Gastroesophageal sphincter (tissue), 4 donors: ENCODE results near the gene THAP4. TPM values are rescaled to one million over a fixed set of nuclear protein-coding genes. Genes with fewer than 3 reads are reported as not detected.
"Not testable (repeated sequence)": the region's sequence is repeated elsewhere in the genome, so short reads cannot be mapped to it uniquely, and the experiment has no call there.

Source experiments
- ATAC-seq: fragments of 150-250 bp; one replicate; pipeline ENCODE4 v1.9.1; 2016; ENCODE audit warnings: mild to moderate bottlenecking, moderate library complexity
- H3K27ac ChIP-seq, 4 donors: fragments of 200-600 bp; sonication (generic) in 3 of 4; 1 replicate in 3 of 4; 2 replicates in 1 of 4; pipeline ENCODE4 v1.5.1; 2016 to 2019
- H3K27me3 ChIP-seq: fragments of 200-600 bp; sonication (generic); one replicate; pipeline ENCODE4 v1.5.1; 2019
- H3K36me3 ChIP-seq, 2 donors: fragments of 200-600 bp; sonication (generic); one replicate each; pipeline ENCODE4 v1.5.1; 2019; ENCODE audit warnings: control low read depth in 1 of 2
- H3K4me1 ChIP-seq, 3 donors: fragments of 200-600 bp; sonication (generic); 1 replicate in 2 of 3; 2 replicates in 1 of 3; pipeline ENCODE4 v1.5.1; 2016 to 2019; ENCODE audit warnings: control low read depth in 2 of 3
- H3K4me3 ChIP-seq, 2 donors: fragments of 200-600 bp; sonication (generic); one replicate each; pipeline ENCODE4 v1.5.1; 2019; ENCODE audit warnings: mild to moderate bottlenecking in 1 of 2, moderate library complexity in 1 of 2
- H3K9me3 ChIP-seq, 3 donors: fragments of 200-600 bp; sonication (generic); one replicate each; pipeline ENCODE4 v1.5.1; 2017 to 2019; ENCODE audit warnings: control low read depth in 2 of 3
- EP300 ChIP-seq: sonication (generic); formaldehyde crosslinking; IDR thresholded peaks from one replicate; pipeline ENCODE4 v1.6.1; 2017; ENCODE audit warnings: antibody characterized with exemption, mild to moderate bottlenecking
- POLR2A ChIP-seq, 2 donors: fragments of 450-650 bp; IDR thresholded peaks; one replicate each; pipeline ENCODE4 v1.6.1; 2017; ENCODE audit warnings: antibody characterized with exemption in 2 of 2, mild to moderate bottlenecking in 2 of 2, moderate library complexity in 1 of 2
- POLR2AphosphoS5 ChIP-seq: sonication (generic); formaldehyde crosslinking; IDR thresholded peaks from one replicate; pipeline ENCODE4 v1.6.1; 2017; ENCODE audit warnings: antibody characterized with exemption
- WGBS, 2 donors: methylation state at CpG; one replicate each; pipeline ENCODE4 v1.1.5; 2018; ENCODE audit warnings: low coverage in 1 of 2; 5-methylcytosine and 5-hydroxymethylcytosine counted together
- total RNA-seq, 4 donors: library from RNA; depleted of rRNA; stranded (reverse); fragments of >200 nt; gene quantifications; one replicate each; pipeline ENCODE4 v1.1.0, GENCODE V29; 2016
- TF ChIP-seq, protein P1 (sequence below), 4 experiments: fragments of 200-600 bp in 2 of 4; fragments of 450-650 bp in 2 of 4; sonication (generic) in 1 of 4; IDR thresholded peaks; one replicate each; pipeline ENCODE4 v1.5.1; 2017 to 2019; ENCODE audit warnings: antibody characterized with exemption in 4 of 4, mild to moderate bottlenecking in 2 of 4, moderate library complexity in 2 of 4

The THAP4 gene
- total RNA-seq, 4 donors from 2014 or later, result 36.0 to 68.4 (median 43.0) TPM

DNA sequence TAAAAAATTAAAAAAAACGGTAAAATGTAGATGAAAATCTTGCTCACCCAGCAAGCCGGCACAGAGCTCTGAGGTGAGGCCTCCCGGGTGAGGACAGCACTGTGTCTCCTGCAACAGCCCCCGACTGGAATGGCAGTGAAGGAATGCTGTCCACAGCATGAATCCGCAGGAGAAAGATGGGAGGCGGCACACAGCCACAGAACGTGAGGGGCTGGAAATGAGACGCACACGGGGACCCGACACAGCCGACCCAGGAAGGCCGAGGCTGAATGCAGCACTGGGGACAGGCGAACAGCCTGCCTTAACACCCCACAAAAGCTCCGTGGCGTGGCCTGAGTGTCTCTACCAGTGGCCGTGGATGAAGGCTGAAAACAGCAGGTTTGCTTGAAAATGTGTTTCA lies 43.7 kb downstream of the THAP4 start:
- Histone ChIP-seq H3K4me3 (no peak overlapping the region), H3K27me3 (no peaks in the 10 kb centered on the region), H3K36me3 (peaks cover 0 to 88% of the 10 kb centered on the region in 2 donors), H3K9me3 (peaks cover 0 to 6% (median 0%) of the 10 kb centered on the region in 3 donors), H3K4me1 (no peaks in the 10 kb centered on the region), H3K27ac (no peak overlapping the region)
- WGBS, 2 donors, result 83 to 100% methylated on average over 2 to 15 of the region's 16 CpGs
- no peak for ATAC-seq
- TF ChIP-seq, protein P1, sequence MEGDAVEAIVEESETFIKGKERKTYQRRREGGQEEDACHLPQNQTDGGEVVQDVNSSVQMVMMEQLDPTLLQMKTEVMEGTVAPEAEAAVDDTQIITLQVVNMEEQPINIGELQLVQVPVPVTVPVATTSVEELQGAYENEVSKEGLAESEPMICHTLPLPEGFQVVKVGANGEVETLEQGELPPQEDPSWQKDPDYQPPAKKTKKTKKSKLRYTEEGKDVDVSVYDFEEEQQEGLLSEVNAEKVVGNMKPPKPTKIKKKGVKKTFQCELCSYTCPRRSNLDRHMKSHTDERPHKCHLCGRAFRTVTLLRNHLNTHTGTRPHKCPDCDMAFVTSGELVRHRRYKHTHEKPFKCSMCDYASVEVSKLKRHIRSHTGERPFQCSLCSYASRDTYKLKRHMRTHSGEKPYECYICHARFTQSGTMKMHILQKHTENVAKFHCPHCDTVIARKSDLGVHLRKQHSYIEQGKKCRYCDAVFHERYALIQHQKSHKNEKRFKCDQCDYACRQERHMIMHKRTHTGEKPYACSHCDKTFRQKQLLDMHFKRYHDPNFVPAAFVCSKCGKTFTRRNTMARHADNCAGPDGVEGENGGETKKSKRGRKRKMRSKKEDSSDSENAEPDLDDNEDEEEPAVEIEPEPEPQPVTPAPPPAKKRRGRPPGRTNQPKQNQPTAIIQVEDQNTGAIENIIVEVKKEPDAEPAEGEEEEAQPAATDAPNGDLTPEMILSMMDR (IDR thresholded peaks at IDR 0.05), result no peak
- TF ChIP-seq POLR2A (IDR thresholded peaks at IDR 0.05), result no peak
- TF ChIP-seq EP300, result no peak
- TF ChIP-seq POLR2AphosphoS5, result no peak

DNA sequence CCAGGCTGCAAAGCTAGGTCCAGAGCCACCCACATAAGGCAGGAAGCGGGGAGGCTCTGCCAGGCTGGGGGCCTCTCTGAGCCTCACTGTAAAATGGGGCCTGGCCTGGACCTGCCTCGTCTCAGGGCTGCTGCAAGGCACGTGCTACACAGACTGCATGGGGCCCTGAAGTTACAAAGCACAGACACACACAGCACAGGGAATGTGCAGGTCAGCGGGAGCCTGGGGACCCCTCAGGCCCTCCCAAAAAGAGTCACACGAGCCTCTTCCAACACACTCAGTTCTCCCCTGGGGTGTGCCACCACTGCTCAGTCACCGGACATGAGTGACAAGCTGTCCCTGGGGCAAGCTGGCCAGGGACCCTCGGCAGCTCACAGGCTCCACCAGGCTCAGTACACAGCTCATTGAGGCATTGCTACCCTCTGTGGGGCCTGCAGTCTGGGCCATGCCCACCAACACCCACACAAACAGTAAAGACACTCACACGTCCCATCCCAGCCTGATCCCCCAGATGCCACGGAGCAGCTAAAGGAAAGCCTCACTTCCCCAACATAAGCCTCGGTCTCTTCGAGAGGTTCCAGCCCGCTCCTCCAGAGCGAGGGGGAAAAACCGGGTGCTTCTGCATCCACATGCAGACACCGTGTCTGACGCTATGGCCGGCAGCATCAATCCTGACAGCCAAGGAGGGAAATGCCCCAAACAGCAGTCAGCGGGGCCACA lies 44.7 kb downstream of the THAP4 start:
- H3K36me3 ChIP-seq, result peaks cover 0 to 93% of the 10 kb centered on the region in 2 donors
- H3K27ac ChIP-seq, result no peak overlapping the region
- TF ChIP-seq POLR2A (IDR thresholded peaks at IDR 0.05), result no peak
- no peak for TF ChIP-seq EP300
- TF ChIP-seq POLR2AphosphoS5, result no peak
- TF ChIP-seq, protein P1 (IDR thresholded peaks at IDR 0.05), result no peak
- no peaks in the 10 kb centered on the region for H3K4me1 ChIP-seq
- 100% methylated on average over 2 of the region's 18 CpGs; no CpG with 5 or more reads in 1 of the 2 donors for WGBS, 2 donors
- ATAC-seq, result no peak
- no peak overlapping the region for H3K4me3 ChIP-seq
- H3K9me3 ChIP-seq, result peaks cover 0 to 15% (median 0%) of the 10 kb centered on the region in 3 donors
- no peaks in the 10 kb centered on the region for H3K27me3 ChIP-seq

DNA sequence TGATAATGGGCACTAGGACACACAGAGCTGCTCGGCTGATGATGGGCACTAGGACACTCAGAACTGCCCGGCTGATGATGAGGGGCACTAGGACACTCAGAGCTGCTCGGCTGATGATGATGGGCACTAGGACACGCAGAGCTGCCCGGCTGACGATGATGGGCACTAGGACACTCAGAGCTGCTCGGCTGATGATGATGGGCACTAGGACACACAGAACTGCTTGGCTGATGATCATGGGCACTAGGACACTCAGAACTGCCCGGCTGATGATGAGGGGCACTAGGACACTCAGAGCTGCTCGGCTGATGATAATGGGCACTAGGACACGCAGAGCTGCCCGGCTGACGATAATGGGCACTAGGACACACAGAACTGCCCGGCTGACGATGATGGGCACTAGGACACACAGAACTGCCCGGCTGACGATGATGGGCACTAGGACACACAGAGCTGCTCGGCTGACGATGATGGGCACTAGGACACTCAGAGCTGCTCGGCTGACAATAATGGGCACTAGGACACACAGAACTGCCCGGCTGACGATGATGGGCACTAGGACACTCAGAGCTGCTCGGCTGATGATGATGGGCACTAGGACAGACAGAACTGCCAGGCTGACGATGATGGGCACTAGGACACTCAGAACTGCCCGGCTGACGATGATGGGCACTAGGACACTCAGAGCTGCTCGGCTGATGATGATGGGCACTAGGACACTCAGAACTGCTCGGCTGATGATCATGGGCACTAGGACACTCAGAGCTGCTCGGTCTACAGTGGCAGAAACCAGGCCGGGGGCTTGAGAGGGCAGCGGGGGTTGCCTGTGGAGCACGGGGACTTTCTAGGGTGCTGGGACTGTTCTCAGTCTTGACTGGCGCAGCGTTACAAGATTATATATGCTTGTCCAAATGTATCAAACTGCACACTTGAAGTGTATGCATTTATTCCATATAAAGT lies 46.2 kb downstream of the THAP4 start:
- 83 to 87% methylated on average over 5 to 19 of the region's 33 CpGs for WGBS, 2 donors
- ATAC-seq, H3K4me1 ChIP-seq, H3K27ac ChIP-seq, H3K4me3 ChIP-seq, H3K27me3 ChIP-seq: not testable (repeated sequence)
- Histone ChIP-seq H3K9me3 (peaks cover 0 to 31% (median 0%) of the 10 kb centered on the region in 3 donors), H3K36me3 (peaks cover 0 to 94% of the 10 kb centered on the region in 2 donors)

DNA sequence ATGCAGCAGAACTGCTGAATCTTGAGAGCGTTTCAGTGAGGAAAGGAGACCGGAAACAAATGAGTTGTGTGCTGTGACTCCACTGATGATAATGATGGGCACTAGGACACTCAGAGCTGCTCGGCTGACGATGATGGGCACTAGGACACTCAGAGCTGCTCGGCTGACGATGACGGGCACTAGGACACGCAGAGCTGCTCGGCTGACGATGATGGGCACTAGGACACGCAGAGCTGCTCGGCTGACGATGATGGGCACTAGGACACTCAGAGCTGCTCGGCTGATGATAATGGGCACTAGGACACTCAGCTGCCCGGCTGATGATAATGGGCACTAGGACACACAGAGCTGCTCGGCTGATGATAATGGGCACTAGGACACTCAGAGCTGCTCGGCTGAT lies 47.1 kb downstream of the THAP4 start:
- ATAC-seq, H3K4me3 ChIP-seq, H3K4me1 ChIP-seq, H3K27ac ChIP-seq, H3K27me3 ChIP-seq: not testable (repeated sequence)
- peaks cover 0 to 35% (median 0%) of the 10 kb centered on the region in 3 donors for H3K9me3 ChIP-seq
- peaks cover 0 to 94% of the 10 kb centered on the region in 2 donors for H3K36me3 ChIP-seq
- 79 to 82% methylated on average over 14 of the region's 17 CpGs for WGBS, 2 donors

DNA sequence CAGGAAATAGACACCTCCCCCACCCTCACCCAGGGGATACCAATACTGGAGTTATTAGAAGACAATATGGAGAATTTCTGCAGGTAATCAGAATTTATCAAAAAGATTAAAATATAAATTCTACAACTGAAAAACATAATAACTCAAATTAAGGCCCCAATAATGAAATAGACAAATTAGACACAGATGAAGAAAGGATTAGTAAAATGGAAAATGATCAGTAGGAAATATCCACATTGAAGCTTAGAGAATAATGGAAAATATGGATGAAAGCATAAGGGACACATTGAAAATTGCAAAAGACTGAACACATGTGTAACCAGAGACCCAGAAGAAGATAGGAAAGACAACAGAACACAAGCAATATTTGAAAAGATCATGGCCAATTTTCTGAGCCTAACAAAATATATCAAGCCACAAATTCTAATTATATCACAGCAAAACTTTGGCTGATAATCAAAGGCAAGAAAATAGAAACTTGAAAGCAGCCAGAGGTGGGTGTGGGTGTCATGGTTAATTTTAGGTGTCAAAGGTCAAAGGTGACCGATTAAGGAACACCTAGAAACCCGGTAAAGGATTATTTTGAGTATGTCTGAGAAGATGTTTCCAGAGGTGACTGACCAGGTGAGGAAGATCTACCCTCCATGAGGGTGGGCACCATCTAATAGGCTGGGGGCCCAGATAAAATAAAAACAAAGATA lies 50.2 kb downstream of the THAP4 start:
- TF ChIP-seq EP300 (no peak), POLR2A (IDR thresholded peaks at IDR 0.05) (no peak), POLR2AphosphoS5 (no peak)
- TF ChIP-seq, protein P1 (IDR thresholded peaks at IDR 0.05), result no peak
- H3K4me3 ChIP-seq, result no peak overlapping the region
- WGBS, 2 donors, result 100% methylated on average over 2 of the region's 2 CpGs
- H3K9me3 ChIP-seq, result peaks cover 0 to 39% (median 0%) of the 10 kb centered on the region in 3 donors
- peaks cover 0 to 94% of the 10 kb centered on the region in 2 donors for H3K36me3 ChIP-seq
- no peaks in the 10 kb centered on the region for H3K27me3 ChIP-seq
- no peaks in the 10 kb centered on the region for H3K4me1 ChIP-seq
- H3K27ac ChIP-seq, result no peak overlapping the region
- no peak for ATAC-seq
